ENCODE results near the gene PATJ. TPM values are rescaled to one million over a fixed set of nuclear protein-coding genes. Genes with fewer than 3 reads are reported as not detected.

Gene PATJ
- total RNA-seq, 1 experiment from 2014 or later = 47.3 TPM

GRCh38 chr1:62100442-62100841 lies 358.2 kb downstream of the PATJ start:
- Histone ChIP-seq H3K4me2 (ENCODE audit: insufficient read depth, insufficient read length, low read length) (no peak overlapping the region), H2BK120ac (ENCODE audit: low read depth, low read length, poor library complexity, severe bottlenecking) (no peak overlapping the region), H3K18ac (ENCODE audit: insufficient read length, low read depth, low read length) (no peak overlapping the region), H3K27ac (ENCODE audit: insufficient read length, low read depth, low read length) (no peak overlapping the region), H3K79me1 (ENCODE audit: insufficient read depth, low read depth, low read length, poor library complexity, severe bottlenecking) (no peaks in the 10 kb centered on the region), H3K79me2 (ENCODE audit: insufficient read depth, low read length) (no peaks in the 10 kb centered on the region), H3K23ac (ENCODE audit: insufficient read length, low read depth, low read length) (no peak overlapping the region), H2BK5ac (ENCODE audit: insufficient read length, low read length) (no peak overlapping the region), H3K4ac (ENCODE audit: low read depth, low read length) (no peak overlapping the region), H3T11ph (ENCODE audit: low read length) (no peak overlapping the region), H3K9me3 (ENCODE audit: control insufficient read depth, low read depth, low read length) (no peaks in the 10 kb centered on the region), H2AFZ (ENCODE audit: low read length) (no peak overlapping the region), H3K23me2 (ENCODE audit: insufficient read length, low read depth, low read length, poor library complexity, severe bottlenecking) (no peaks in the 10 kb centered on the region), H3K14ac (ENCODE audit: insufficient read depth, low read length) (no peak overlapping the region), H4K5ac (ENCODE audit: insufficient read length, low read depth, low read length) (no peak overlapping the region), H3K27me3 (ENCODE audit: insufficient read depth, low read length) (no peaks in the 10 kb centered on the region; the same call in 1 of the 2 replicates), H2BK15ac (ENCODE audit: low read depth, low read length) (no peak overlapping the region), H2BK12ac (ENCODE audit: insufficient read length, low read depth, low read length) (no peak overlapping the region), H3K9ac (ENCODE audit: extremely low read depth, insufficient read length, low read length) (no peak overlapping the region), H2BK20ac (ENCODE audit: low read depth, low read length, poor library complexity, severe bottlenecking) (no peak overlapping the region), H4K20me1 (ENCODE audit: control insufficient read depth, insufficient read depth, insufficient read length) (no peaks in the 10 kb centered on the region), H3K56ac (ENCODE audit: insufficient read length, low read depth, low read length) (no peak overlapping the region), H4K8ac (replicated peaks; ENCODE audit: insufficient read length, low read depth, low read length) (no peak overlapping the region), H2AK5ac (ENCODE audit: insufficient read length, low read length) (no peak overlapping the region), H3K4me1 (ENCODE audit: insufficient read depth, low read length) (no peaks in the 10 kb centered on the region), H4K91ac (ENCODE audit: insufficient read length, low read depth, low read length) (no peak overlapping the region)
- DNase-seq = no peak
- Mint-ChIP-seq H3K9me3 (peaks cover 0 to 2% of the 10 kb centered on the region in 2 experiments; a peak in 3 of 5 replicates), H3K27ac (no peak overlapping the region), H3K36me3 (ENCODE audit: insufficient read depth in 1 of 3, low read depth in 3 of 3) (peaks cover 11 to 24% (median 15%) of the 10 kb centered on the region in 3 experiments), H3K27me3 (ENCODE audit: low read depth) (no peaks in the 10 kb centered on the region), H3K4me1 (peaks cover 7 to 14% of the 10 kb centered on the region in 2 experiments), H3K4me3 (no peak overlapping the region)
- TF ChIP-seq CTCF (conservative IDR thresholded peaks at IDR 0.05) = no peak
- no CpG with 5 or more reads among the region's 2 CpGs for WGBS (ENCODE audit: extremely low coverage, insufficient read length, low lambda C conversion rate)

Measured in H9 (cell line).